Left lobe of liver (tissue), 2 donors: Measurements from ENCODE around the gene LAMA5. TPM values are rescaled to one million over a fixed set of nuclear protein-coding genes. Genes with fewer than 3 reads are reported as not detected.

Experiments
- ATAC-seq: fragments of 200-7000 bp; cut with Tn5 transposase; one replicate; pipeline ENCODE4 v1.9.1; 2020; ENCODE audit warnings: mild to moderate bottlenecking, moderate library complexity
- DNase-seq: peaks from one replicate; pipeline ENCODE4 v3.0.0-alpha.2; 2020; ENCODE audit warnings: low spot score
- total RNA-seq: library from RNA; stranded (reverse); gene quantifications from one replicate; pipeline ENCODE4 v1.2.1, GENCODE V29; 2021
- donor health status: DM: no; HTN: no; CAD: no; lungs with moderate emphysema.
- donor health status: DM: no; HTN: yes; CAD: no.

Gene LAMA5
- total RNA-seq, 1 donor from 2014 or later: 112 TPM

DNA sequence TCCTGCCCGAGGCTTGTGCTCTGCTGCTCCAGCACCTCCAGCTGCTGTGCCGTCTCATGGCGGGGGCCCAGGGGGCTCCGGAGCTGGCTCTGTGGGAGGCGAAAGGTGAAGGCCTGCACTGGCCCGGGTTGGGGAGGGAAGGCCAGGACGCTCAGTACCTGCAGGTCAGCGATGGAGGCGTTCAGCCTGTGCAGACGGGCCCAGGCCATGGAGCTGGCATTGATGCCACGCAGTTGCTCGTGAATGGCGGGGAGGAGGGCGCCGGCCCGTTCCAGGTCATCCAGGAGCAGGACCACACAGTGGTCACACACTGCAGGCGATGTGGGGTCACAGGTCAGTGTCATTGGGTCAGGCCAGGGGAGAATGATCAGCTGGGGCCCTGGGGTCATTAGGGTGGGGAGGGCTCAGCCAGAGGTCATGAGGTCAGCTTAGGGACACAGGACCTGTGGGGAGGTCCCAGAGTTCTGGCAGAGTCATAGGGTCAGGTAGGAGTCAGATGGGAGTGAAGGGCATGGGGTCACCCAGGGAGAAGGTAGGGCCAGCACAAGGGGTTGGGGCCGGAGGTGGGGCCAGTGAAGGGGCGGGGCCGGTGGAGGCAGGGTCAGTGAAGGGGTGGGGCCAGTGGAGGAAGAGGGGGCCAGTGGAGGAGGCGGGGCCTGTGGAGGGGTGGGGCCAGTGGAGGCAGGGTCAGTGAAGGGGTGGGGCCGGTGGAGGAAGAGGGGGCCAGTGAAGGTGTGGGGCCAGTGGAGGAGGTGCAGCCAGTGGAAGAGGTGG is 46.3 kb downstream of the LAMA5 start:
- peak; percentile 78 for ATAC-seq
- DNase-seq: peak; percentile 86

DNA sequence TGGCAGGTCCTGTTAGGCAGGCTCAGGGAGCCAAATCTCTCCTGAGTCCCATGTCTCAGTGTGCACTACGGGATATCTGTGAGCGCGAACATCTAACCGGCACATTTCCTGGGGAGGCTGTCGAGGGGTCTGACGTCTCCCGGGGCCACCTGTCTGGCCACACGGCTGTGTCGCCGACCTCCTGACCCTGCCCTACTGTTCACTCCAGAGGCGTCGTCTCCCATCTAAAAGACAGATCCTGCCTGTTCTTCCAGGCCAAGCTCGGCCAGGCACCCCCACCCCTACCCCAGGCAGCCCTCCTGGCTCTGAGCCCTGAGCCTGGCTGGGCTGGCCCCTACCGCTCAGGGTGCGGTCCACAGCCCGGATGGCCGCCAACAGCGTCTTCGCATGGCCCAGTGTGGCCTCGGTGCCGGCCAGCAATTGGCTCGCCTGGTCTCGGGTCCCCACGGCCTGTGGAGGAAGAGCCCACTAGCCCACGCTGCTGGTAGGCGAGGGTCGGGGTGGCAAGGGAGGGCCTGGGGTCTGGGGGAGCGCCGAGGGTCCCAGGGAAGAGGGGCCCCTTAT is 47.7 kb downstream of the LAMA5 start:
- no peak for DNase-seq
- ATAC-seq: no peak

DNA sequence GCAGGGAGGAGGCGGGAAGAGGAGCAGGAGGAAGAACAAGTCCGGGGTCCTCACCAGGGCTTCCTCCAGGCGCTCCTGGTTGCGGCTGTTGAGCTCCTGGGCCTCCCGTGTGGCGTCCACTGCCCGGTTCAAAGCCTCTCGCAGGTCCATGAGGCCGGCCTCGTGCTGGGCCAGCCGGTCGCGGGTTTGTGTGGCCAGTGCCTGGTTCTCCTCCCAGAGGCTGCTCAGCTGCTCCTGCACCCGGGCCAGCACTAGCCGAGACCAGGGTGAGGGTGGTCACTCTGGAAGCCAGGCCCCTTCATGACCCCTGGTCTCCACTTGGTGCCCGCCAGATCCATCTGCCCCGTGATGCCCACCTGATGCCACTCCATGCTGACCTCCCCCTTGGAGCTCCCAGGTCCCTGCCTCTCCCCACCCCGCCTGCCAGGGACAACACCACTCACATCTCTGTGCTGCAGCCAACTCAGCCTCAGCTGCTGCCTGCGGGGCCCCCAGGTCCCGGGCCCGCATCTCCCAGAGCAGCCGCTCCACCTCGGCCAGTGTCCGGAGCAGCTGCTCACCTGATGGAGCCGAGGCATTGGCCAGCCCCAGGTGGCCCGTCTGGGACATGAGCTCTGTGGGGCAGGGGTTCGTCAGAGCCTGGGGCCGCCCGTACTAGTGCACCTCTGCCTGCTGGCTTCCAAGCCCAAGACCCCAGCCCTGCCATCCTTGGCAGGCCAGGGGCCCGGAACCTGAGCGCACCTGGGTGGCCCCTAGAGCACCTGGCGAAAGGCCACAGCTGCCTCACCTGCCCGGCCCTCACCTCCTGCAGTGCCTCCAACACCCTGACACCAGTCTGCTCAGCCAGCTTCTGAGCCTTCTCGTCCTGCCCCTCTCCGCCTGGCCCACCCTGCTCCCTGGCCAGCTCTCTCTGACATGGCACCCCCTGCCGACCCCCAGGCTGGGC is 48.4 kb downstream of the LAMA5 start:
- no peak for DNase-seq
- ATAC-seq: no peak

DNA sequence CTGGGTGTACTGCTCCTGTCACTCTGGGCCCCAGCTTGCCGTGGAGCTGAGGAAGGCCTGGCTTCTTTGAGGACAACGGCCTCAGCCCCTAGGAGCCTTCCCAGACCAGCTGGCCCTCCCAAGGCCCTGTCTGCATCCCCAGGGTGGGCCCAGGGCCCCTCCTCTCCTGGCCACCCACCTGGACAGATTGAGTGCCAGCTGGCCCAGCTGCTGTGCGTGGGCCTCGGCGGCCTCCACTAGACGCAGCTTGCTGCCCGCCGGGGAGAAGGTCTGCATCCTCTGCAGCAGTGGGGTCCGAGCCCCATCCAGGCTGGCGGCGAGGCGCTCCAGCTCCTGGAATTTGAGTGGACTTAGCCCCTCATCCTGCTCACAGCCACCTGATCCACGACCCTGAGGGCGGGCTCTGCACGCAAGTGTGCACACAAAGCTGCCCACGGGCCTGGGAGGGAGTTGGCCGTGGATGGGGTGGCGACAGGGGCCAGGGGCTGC is 49.9 kb downstream of the LAMA5 start:
- no peak for DNase-seq
- ATAC-seq: no peak

DNA sequence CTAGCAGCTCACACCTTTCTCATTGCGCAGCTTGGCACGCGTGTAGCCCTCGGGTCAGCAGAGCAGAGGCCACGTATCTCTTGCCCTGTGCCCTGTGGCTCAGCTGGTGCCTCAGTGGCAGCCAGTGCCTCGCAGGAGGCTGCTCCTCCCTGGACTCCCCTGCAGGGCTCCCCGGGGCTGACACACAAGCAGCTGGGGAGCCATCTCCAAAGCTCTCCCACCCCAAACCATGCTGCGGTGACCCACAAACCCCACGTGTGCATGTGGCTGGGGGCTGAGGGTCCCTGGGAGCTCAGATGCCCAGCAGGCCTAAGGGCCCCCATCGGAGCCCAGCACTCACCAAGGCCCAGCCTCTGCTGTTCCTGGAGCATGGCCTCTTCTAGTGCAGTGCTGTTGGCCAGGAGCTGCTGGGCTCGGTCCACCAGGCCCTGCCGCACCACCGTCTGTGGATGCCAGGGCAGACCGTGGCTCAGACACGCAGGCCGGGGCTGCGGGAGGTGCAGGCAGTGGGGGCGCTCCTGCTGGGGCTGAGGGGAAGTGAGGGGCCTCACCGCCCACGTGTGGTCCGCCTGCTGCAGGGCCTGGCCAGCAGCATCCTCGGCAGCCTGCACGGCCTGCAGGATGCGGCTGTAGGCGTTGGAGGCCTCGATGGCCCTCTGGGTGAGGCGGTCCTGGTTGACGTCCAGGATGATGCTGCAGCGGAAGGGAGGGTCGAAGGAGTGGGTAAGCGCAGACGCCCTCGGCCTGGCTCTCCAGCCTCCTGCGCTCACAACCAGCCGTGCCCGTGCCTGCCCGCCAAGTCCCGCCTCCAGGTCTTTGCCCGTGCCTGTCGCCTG is 50.6 kb downstream of the LAMA5 start:
- no peak for DNase-seq
- ATAC-seq: no peak

DNA sequence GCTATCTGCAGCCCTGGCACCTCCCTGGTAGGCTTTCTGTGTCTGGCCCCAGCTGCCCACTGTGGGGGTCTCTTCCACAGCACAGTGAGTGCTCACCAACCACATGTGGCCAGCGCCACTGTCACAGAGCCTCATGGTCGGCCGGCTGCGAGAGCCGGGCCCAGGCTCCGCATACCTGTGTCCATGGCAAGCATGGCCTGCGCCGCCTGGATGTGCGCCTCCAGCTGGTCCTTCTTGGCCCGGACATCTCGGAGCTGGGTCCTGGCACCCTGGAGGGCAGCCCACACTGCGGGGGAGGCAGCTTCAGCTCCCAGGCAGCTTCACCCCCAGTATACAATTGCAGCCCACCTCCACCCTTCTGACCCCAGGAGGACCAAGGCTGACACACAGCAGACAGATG is 51.3 kb downstream of the LAMA5 start:
- DNase-seq: no peak
- ATAC-seq: no peak

DNA sequence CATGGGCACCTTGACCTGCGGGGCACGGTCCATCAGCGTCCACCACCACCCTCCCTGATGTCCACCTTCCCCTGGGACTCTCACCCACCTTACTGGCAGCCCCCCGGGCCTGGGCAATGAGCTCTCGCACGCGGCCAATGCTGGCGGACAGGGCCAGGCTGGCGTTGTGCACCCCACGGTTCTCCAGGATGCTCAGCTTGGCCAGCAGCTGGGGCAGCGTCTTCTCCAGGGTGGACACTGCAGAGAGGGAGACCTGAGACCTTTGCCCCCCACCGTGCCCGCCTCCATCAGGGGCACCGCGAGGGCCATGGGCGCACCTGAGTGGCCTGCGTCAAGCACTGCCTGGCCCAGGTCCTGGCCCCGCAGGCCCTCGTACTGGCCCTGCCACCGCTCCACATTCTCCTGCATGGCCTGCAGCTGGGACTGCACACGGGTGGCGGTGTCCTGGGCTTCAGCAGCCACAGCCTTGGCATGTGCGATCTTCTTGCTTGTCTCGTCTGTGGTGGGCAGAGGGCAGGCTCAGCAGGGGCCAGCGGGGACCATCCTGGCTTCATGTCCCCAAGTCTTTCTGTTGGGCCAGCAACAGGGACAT is 52.3 kb downstream of the LAMA5 start:
- ATAC-seq (no peak), DNase-seq (no peak)

DNA sequence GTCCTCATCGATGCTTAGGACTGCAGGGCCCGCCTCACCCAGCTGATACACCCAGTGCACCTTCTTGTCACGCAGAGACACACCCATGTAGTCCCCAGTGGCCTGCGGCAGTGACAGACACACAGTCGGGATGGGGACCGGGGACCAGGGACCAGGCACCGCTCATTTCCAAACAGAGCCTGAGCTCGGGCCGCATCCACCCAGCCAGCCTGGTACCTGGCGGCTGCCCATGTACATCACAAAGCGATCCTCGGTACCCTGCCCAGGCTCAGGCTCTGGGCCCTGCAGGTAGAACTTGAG is 52.8 kb downstream of the LAMA5 start:
- DNase-seq: no peak

DNA sequence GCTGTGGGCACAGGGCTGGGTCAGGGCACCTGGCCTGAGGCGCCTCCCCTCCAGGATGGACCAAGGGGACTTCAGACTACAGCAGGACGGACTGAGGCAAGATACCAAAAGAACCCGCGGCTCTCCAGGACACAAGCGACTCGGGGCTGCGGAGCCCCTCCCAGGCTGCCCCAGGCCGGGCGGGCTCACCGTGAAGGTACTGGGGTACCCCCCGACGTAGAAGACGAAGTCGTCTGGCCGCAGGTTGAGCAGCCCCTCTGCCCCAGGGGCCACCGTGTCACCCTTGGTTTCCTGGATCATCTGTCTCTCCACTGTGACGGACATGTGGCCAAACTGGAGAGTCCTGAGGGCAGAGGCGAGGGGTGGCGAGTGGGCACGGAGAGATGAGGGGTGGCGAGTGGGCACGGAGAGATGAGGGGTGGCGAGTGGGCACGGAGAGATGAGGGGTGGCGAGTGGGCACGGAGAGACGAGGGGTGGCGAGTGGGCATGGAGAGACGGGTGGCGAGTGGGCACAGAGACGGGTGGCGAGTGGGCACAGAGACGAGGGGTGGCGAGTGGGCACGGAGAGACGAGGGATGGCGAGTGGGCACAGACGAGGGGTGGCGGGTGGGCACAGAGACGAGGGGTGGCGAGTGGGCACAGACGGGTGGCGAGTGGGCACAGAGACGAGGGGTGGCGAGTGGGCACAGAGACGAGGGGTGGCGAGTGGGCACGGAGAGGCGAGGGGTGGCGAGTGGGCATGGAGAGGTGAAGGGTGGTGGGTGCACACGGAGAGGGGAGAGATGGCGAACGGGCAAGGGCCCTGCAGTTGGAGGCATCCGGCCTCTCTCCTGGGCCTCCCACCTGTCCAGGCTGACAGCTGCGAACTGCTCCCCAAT is 53.4 kb downstream of the LAMA5 start:
- no peak for ATAC-seq
- DNase-seq: no peak

More for the DNA sequence above, 52.8 kb downstream of the LAMA5 start:
- ATAC-seq: no peak

DNA sequence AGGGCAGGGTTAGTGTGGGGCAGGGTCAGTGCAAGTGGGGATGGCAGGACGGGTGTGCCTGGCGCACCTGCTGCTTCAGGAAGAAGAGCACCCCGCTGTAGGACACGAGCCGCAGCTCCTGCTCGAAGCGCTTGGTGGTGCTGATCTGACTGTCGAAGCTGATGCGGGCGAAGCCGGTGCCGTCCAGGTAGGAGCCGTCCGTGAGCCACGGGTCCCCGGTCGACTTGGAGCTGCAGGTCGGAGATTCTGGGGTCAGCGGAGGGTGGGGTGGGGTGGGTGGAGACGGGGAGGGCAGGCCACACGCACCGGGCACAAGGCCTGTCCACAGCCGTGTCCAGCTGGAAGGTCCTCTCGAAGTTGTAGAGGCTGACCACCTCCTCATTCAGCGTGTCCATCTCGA is 54.1 kb downstream of the LAMA5 start:
- DNase-seq: no peak
- ATAC-seq: no peak

DNA sequence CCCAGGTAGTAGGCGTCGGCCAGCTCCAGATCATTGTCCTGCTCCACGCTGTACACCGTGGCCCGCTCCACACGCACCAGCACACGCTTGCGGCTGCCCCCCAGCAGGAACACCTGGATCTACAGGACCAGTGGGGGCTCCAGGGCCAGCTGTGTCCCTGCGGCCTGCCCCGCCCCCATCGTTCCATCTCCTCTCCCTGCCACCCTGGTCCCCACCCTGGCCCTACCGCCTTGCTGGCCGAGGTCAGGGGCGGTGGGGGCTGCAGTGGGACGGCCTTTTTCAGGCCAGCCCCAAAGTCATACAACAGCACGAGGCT is 54.5 kb downstream of the LAMA5 start:
- no peak for ATAC-seq
- DNase-seq: no peak

DNA sequence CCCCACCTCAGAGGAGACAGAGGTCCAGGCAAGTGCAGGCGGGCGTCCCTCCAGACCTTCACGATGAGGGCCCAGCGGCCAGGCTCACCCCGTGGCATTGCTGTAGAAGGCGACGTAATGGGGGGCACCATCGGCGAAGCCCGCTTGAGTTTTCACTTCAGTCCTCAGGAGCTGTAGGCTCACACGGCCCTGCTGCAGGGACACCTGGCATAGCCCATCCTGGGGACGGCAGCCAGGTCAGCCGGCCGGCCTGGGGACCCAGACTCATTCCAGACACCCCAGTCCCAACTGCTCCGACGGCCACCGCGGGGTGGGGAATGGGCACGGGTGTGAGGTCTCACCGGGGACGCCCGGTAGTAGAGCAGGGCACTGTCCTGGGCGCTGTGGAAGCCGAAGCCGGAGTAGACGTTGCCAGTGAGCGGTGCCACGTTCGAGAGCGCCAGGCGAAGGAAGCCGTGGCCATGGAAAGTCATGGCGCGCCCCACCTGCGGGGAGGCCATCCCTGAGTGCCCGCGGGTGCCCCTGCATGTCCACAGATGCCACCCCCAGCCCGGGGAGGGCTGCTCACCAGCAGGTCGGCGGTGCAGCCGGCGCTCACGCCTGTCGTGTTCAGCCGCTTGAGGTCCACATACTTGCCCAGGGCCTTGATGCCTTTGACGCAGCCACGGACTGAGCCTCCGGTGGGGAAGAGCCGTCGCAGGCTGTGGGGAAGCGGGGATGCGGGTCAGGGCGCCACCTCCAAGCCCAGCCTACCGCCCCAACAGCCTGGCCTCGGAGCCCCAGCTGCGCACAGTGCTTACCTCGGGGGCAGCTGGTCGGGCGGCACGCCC is 55.1 kb downstream of the LAMA5 start:
- ATAC-seq (no peak), DNase-seq (no peak)

DNA sequence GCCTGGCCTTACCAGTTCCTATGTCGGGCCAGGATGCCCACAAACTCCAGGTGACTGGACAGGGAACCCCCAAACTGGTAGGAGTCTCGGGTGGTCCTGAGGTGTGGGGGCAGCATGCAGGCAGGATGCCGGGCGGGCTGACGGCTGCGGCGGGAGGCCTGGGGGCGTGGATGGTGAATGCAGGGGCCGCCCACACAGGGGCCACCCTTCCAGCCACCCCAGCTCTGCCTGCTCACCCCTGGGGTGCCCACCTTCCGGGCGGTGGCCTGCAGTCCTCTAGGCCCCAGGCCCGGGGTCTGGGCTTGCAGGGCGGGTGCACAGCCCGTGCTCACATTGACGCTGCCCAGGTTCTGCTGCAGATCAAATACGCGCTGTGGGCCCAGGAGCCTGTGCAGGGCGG is 56.0 kb downstream of the LAMA5 start:
- ATAC-seq (no peak), DNase-seq (no peak)

DNA sequence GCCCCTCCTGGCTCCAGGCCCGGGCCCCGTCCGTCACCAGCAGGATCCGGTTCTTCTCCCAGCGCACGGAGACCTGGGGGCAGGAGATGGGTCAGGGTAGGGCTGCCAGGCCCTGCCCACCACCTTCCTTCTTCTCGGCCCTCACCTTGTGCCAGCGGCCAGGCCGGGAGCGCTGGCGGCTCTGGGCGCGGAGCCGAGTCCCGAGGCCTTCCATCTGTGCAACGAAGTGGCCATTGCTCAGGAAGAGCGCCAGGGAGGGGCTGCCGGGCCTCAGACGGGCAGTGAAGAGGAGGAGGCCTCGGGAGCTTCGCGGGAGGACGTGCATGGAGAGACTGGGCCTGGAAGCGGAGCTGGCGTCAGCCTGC is 56.4 kb downstream of the LAMA5 start:
- DNase-seq (no peak), ATAC-seq (peak; percentile 12)

DNA sequence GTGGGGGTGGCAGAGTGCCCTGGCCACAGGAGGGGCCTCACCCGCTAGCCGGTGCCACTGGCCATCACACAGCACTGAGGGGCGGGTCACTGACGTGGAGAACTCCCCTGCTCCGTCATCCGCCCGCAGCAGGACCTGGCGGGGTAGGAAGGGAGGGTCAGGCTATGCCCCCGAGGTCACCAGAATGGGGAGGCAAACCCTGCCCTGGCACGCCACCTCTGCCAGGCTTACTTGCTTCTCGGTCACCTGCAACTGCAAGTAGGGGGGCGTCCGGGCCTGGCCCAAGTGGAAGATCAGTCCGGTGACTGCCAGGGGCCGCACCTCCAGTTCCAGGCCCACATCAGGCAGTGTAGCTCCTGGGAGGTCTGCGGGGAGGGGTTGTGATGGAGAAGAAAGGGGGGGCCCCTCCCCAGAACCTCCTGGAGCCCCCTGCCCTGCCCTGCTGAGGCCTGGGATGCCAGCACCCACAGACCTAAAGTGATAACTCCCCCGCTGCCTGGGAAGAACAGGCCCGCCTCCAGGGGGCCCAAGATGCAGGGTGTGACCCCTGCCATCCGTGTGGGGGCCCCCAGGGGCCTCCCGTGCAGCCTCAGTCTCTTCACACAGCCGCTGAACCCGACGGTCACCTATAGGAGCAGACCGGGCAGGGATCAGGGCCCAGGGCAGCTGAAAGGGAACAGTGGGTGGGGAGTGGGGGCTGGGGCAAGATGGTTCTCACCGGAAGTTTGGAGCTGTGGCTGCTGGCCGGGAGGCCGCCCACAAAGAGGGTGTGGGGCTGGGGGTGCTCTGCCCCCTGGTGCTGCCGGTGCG is 57.0 kb downstream of the LAMA5 start:
- ATAC-seq (no peak), DNase-seq (no peak)

DNA sequence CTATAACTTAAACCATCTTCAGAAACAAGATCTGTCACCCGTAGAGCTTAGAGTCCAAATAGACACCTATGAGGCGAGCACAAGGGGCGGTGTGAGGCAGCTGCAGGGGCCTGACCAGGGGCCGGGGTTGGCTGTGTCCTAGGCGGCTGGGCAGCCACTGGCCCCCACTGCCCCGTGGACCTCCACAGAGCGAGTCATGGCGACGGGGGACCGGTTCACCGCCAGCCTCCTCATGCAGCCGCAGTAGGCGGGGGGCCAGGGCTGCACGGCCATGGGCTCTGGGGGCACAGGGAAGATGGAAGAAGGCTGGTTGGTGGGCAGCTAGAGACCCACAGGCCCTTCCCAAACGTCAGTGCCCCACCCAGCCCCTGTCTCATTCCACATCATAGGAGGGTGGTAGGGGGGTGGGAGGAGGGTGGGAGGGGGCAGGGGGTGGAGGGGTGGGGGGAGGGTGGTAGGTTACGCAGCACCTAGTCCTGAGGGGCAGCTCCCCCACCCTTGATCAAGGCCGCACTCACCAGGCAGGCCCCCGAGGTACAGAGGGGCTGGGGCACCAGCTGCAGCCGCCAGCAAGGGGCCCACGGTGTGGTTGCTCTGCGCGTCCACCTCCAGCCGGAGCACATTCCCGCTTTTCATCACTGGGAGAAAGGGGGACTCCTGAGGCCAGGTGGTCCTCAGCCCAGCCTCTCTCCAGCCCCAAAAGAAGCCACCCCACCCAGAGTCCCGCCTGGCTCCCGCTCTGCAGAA is 57.7 kb downstream of the LAMA5 start:
- DNase-seq (no peak), ATAC-seq (no peak)

DNA sequence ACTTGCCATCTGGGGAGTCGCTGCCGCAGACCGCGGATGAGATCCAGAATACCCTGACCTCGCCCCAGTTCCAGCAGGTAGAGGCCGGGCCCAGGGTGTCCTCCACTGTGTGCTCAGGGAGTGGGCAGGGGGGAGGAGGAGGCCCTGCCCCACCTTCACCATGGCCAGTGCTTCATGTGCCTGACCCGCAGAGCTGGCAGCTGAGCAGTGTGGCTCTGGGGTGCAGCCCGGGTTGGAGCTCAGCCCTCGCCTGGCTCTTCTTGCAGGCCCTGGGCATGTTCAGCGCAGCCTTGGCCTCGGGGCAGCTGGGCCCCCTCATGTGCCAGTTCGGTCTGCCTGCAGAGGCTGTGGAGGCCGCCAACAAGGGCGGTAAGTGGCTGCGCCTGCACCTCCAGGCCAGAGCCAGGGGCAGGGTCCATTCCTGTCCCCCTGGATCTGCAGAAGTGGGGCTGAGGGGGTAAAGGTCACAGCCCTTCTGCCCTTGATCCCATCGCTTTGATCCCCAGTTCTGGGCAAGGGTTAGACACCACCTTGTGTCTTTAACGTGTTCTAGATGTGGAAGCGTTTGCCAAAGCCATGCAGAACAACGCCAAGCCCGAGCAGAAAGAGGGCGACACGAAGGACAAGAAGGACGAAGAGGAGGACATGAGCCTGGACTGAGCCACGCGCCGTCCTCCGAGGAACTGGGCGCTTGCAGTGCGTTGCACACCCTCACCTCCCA is 58.9 kb downstream of the LAMA5 start:
- DNase-seq (no peak), ATAC-seq (peak; percentile 15)
